Measurements from ENCODE around the gene COL4A4.

The COL4A4 gene

GRCh38 chr2:226963528-226963927, 200.5 kb downstream of the COL4A4 start:
- Histone ChIP-seq H3K4me1 (ENCODE audit: insufficient read depth, poor library complexity, severe bottlenecking) (no peaks in the 10 kb centered on the region), H3K27me3 (ENCODE audit: insufficient read depth, poor library complexity, severe bottlenecking) (no peaks in the 10 kb centered on the region), H3K36me3 (ENCODE audit: low read depth) (no peaks in the 10 kb centered on the region), H3K4me3 (ENCODE audit: severe bottlenecking) (no peak overlapping the region), H3K27ac (ENCODE audit: poor library complexity, severe bottlenecking) (no peak overlapping the region), H3K9me3 (ENCODE audit: severe bottlenecking) (no peaks in the 10 kb centered on the region)
- ATAC-seq (ENCODE audit: low read depth) (peak; percentile 87), DNase-seq (ENCODE audit: low spot score) (no peak)
- no peak for TF ChIP-seq CTCF (IDR thresholded peaks at IDR 0.05; ENCODE audit: poor library complexity, severe bottlenecking)

GRCh38 chr2:226962176-226962773, 201.7 kb downstream of the COL4A4 start:
- no peak for DNase-seq (ENCODE audit: low spot score)
- TF ChIP-seq CTCF (IDR thresholded peaks at IDR 0.05; ENCODE audit: poor library complexity, severe bottlenecking): no peak
- Histone ChIP-seq H3K4me3 (ENCODE audit: severe bottlenecking) (no peak overlapping the region), H3K36me3 (ENCODE audit: low read depth) (no peaks in the 10 kb centered on the region), H3K4me1 (ENCODE audit: insufficient read depth, poor library complexity, severe bottlenecking) (no peaks in the 10 kb centered on the region), H3K27ac (ENCODE audit: poor library complexity, severe bottlenecking) (no peak overlapping the region), H3K27me3 (ENCODE audit: insufficient read depth, poor library complexity, severe bottlenecking) (no peaks in the 10 kb centered on the region), H3K9me3 (ENCODE audit: severe bottlenecking) (no peaks in the 10 kb centered on the region)
- no peak for ATAC-seq (ENCODE audit: low read depth)

GRCh38 chr2:226959418-226959817, 204.6 kb downstream of the COL4A4 start:
- TF ChIP-seq CTCF (IDR thresholded peaks at IDR 0.05; ENCODE audit: poor library complexity, severe bottlenecking): no peak
- Histone ChIP-seq H3K36me3 (ENCODE audit: low read depth) (no peaks in the 10 kb centered on the region), H3K27ac (ENCODE audit: poor library complexity, severe bottlenecking) (no peak overlapping the region), H3K4me3 (ENCODE audit: severe bottlenecking) (no peak overlapping the region), H3K4me1 (ENCODE audit: insufficient read depth, poor library complexity, severe bottlenecking) (no peaks in the 10 kb centered on the region), H3K9me3 (ENCODE audit: severe bottlenecking) (no peaks in the 10 kb centered on the region), H3K27me3 (ENCODE audit: insufficient read depth, poor library complexity, severe bottlenecking) (no peaks in the 10 kb centered on the region)
- DNase-seq (ENCODE audit: low spot score): no peak
- no peak for ATAC-seq (ENCODE audit: low read depth)

- no peaks in the 10 kb centered on the region for H3K27me3 ChIP-seq (ENCODE audit: insufficient read depth, poor library complexity, severe bottlenecking)
- no peaks in the 10 kb centered on the region for H3K36me3 ChIP-seq (ENCODE audit: low read depth)
- TF ChIP-seq CTCF (IDR thresholded peaks at IDR 0.05; ENCODE audit: poor library complexity, severe bottlenecking): no peak
- DNase-seq (ENCODE audit: low spot score) (no peak), ATAC-seq (ENCODE audit: low read depth) (no peak)
- H3K9me3 ChIP-seq (ENCODE audit: severe bottlenecking): no peaks in the 10 kb centered on the region
- H3K4me3 ChIP-seq (ENCODE audit: severe bottlenecking): no peak overlapping the region
- no peaks in the 10 kb centered on the region for H3K4me1 ChIP-seq (ENCODE audit: insufficient read depth, poor library complexity, severe bottlenecking)
- H3K27ac ChIP-seq (ENCODE audit: poor library complexity, severe bottlenecking): no peak overlapping the region
These were observed 207.3 kb downstream of the COL4A4 start for GRCh38 chr2:226956659-226957058.

GRCh38 chr2:226953826-226954225, 210.2 kb downstream of the COL4A4 start:
- no peak for DNase-seq (ENCODE audit: low spot score)
- Histone ChIP-seq H3K4me3 (ENCODE audit: severe bottlenecking) (no peak overlapping the region), H3K27ac (ENCODE audit: poor library complexity, severe bottlenecking) (no peak overlapping the region)

More at GRCh38 chr2:226953826-226954225, 210.2 kb downstream of the COL4A4 start:
- no peaks in the 10 kb centered on the region for H3K4me1 ChIP-seq (ENCODE audit: insufficient read depth, poor library complexity, severe bottlenecking)
- no peaks in the 10 kb centered on the region for H3K9me3 ChIP-seq (ENCODE audit: severe bottlenecking)
- TF ChIP-seq CTCF (IDR thresholded peaks at IDR 0.05; ENCODE audit: poor library complexity, severe bottlenecking): no peak
- no peaks in the 10 kb centered on the region for H3K36me3 ChIP-seq (ENCODE audit: low read depth)
- H3K27me3 ChIP-seq (ENCODE audit: insufficient read depth, poor library complexity, severe bottlenecking): no peaks in the 10 kb centered on the region
- ATAC-seq (ENCODE audit: low read depth): no peak

All from RWPE2 (cell line).